T-cell (primary cell): ENCODE measurements around the gene TNRC6A. TPM values are rescaled to one million over a fixed set of nuclear protein-coding genes. Genes with fewer than 3 reads are reported as not detected.

Experiments
- ATAC-seq, 4 experiments: fragments of 200-7000 bp in 3 of 4; fragments of 150-1000 bp in 1 of 4; cut with Tn5 transposase; replicated peaks in 1 of 4; 1 replicate in 3 of 4; 2 replicates in 1 of 4; pipeline ENCODE4 v1.10.0; 2021; ENCODE audit warnings: moderate library complexity in 3 of 4, mild to moderate bottlenecking in 2 of 4, moderate number of reproducible peaks in 1 of 4
- CTCF ChIA-PET, 2 donors: fragments of 300-600 bp; sonication (Branson Sonifier 250); formaldehyde crosslinking; loops; one replicate each; lab custom pipeline; 2022; ENCODE audit warnings: antibody characterized with exemption in 2 of 2; lab: Charles Lee
- POLR2A ChIA-PET, 2 donors: fragments of 300-600 bp; sonication (Branson Sonifier 250); formaldehyde crosslinking; loops; one replicate each; lab custom pipeline; 2022; ENCODE audit warnings: antibody characterized with exemption in 2 of 2; lab: Charles Lee
- DNase-seq, 35 experiments: peaks; one replicate each; pipeline versions ENCODE4 v3.0.0 to v3.0.0-alpha.2; 2013 to 2023
- H3K27ac ChIP-seq: one replicate; pipeline ENCODE4 v1.5.1; 2013; ENCODE audit warnings: low read length
- H3K27me3 ChIP-seq, 2 experiments: replicated peaks in 1 of 2; 1 replicate in 1 of 2; 2 replicates in 1 of 2; pipeline versions ENCODE4 v1.6.1 to v1.7.0; 2013; ENCODE audit warnings: low read length in 1 of 2, mixed read lengths in 1 of 2; ENCODE audit not compliant: control insufficient read depth in 2 of 2, insufficient read depth in 2 of 2; ENCODE audit errors: extremely low read depth in 1 of 2
- H3K36me3 ChIP-seq, 2 donors: 1 replicate in 1 of 2; 2 replicates in 1 of 2; pipeline versions ENCODE4 v1.6.1 to v1.7.0; 2013; ENCODE audit warnings: low read length in 1 of 2; ENCODE audit not compliant: control insufficient read depth in 2 of 2, insufficient read depth in 1 of 2; ENCODE audit errors: extremely low read depth in 1 of 2
- H3K4me1 ChIP-seq, 2 experiments: 1 replicate in 1 of 2; 2 replicates in 1 of 2; pipeline versions ENCODE4 v1.6.1 to v1.7.0; 2013; ENCODE audit warnings: low read length in 2 of 2, mixed read lengths in 1 of 2; ENCODE audit not compliant: insufficient read depth in 2 of 2, control insufficient read depth in 1 of 2; ENCODE audit errors: extremely low read depth in 1 of 2
- H3K4me3 ChIP-seq, 2 donors: 1 replicate in 1 of 2; 2 replicates in 1 of 2; pipeline versions ENCODE4 v1.5.1 to v1.7.0; 2013; ENCODE audit warnings: mild to moderate bottlenecking in 2 of 2, low read length in 1 of 2, moderate library complexity in 1 of 2; ENCODE audit not compliant: control insufficient read depth in 1 of 2; ENCODE audit errors: extremely low read depth in 1 of 2
- H3K9me3 ChIP-seq: 2 replicates; pipeline ENCODE4 v1.7.0; 2013
- H3K27ac Mint-ChIP-seq, 2 donors: one replicate each; pipeline ENCODE4 v1.8.0; 2020 to 2021; ENCODE audit warnings: mild to moderate bottlenecking in 2 of 2, mixed read lengths in 2 of 2
- H3K27me3 Mint-ChIP-seq, 2 donors: one replicate each; pipeline ENCODE4 v1.8.0; 2021 to 2022; ENCODE audit warnings: mixed read lengths in 2 of 2
- H3K36me3 Mint-ChIP-seq: one replicate; pipeline ENCODE4 v1.8.0; 2021; ENCODE audit warnings: mixed read lengths
- H3K4me1 Mint-ChIP-seq, 3 donors: one replicate each; pipeline ENCODE4 v1.8.0; 2020 to 2022; ENCODE audit warnings: mixed read lengths in 3 of 3, mild to moderate bottlenecking in 1 of 3
- H3K4me3 Mint-ChIP-seq, 3 donors: one replicate each; pipeline ENCODE4 v1.8.0; 2020 to 2022; ENCODE audit warnings: mild to moderate bottlenecking in 3 of 3, mixed read lengths in 3 of 3, moderate library complexity in 3 of 3
- H3K9me3 Mint-ChIP-seq, 3 donors: one replicate each; pipeline ENCODE4 v1.8.0; 2020 to 2022; ENCODE audit warnings: mixed read lengths in 3 of 3
- WGBS: methylation state at CpG from one replicate; pipeline ENCODE4 v1.1.5; 2013; ENCODE audit warnings: missing lambda C conversion rate; ENCODE audit not compliant: insufficient coverage; 5-methylcytosine and 5-hydroxymethylcytosine counted together
- total RNA-seq, 35 experiments: library from RNA in 6 of 35; stranded (reverse) in 6 of 35; fragments of 120-200 nt in 1 of 35; gene quantifications; one replicate each; pipeline versions ENCODE4 v1.2.1 to v1.2.4 and lab custom pipeline; 2013 to 2026

TNRC6A gene
- total RNA-seq, 5 donors from 2014 or later (not counting 1 experiment from before 2014, with no cell fraction given), result 74.7 to 79.4 (median 77.9) TPM

DNA sequence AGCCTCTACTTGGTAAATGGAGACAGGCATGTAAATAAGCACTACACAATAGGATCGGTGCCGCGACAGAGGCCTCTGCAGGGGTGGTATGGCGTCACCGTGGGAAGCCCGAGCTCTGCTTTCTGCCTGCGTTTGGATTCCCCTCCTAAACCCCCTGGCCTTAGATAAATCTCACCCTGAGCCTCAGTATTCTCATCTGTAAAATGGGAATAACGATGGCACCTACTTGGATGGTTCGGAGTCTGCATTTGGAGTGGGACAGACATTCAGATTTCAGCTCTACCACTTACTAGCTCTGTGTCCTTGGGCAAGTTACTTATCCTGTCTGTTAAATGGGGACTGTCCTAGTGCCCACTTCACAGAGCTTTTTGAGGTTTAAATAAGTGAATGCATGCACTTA is 42.8 kb upstream of the TNRC6A start:
- POLR2A ChIA-PET, result no interaction called here
- no peak for DNase-seq
- Mint-ChIP-seq H3K27me3 (peaks cover 6 to 16% of the 10 kb centered on the region in 2 donors), H3K36me3 (no peaks in the 10 kb centered on the region), H3K4me3 (no peak overlapping the region), H3K9me3 (no peaks in the 10 kb centered on the region), H3K4me1 (peaks cover 2 to 5% (median 3%) of the 10 kb centered on the region in 3 donors), H3K27ac (no peak overlapping the region)
- H3K27me3 ChIP-seq, result peaks cover 0 to 10% of the 10 kb centered on the region in 2 experiments
- ATAC-seq, result no peak
- no peaks in the 10 kb centered on the region for H3K36me3 ChIP-seq
- H3K4me1 ChIP-seq, result no peaks in the 10 kb centered on the region
- H3K9me3 ChIP-seq, result no peaks in the 10 kb centered on the region
- no peak overlapping the region for H3K27ac ChIP-seq
- 78% methylated on average over 7 of the region's 9 CpGs for WGBS
- no peak overlapping the region for H3K4me3 ChIP-seq
- CTCF ChIA-PET, result no interaction called here

DNA sequence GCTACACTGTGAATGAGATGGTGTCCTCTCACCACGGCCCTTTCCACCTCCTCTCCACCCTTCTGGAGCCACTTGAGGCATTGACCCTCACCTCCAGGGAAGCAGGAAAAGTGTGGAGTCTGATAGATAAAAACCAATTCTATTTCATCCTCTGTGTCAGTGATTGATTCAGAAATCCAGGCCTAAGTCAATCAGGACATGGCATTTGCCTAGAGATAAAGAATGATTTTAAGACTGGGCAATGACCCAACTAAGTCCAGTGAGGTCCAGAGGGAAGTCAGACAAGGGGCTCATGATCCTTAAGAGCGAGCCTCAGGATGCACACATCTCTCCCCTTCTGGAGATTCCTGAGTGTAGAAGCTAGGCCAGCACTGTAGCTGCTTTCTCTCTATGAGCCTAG is 41.1 kb upstream of the TNRC6A start:
- ChIA-PET CTCF (interaction anchor here in 1 of 2 donors (0.7 kb wide), 1 partner anchor 171 kb away, joined by 3 read pairs; no protein-coding TSS in a partner anchor), POLR2A (no interaction called here)
- Histone ChIP-seq H3K27me3 (peaks cover 0 to 7% of the 10 kb centered on the region in 2 experiments), H3K4me1 (no peaks in the 10 kb centered on the region), H3K27ac (no peak overlapping the region), H3K36me3 (no peaks in the 10 kb centered on the region), H3K4me3 (no peak overlapping the region), H3K9me3 (no peaks in the 10 kb centered on the region)
- ATAC-seq (no peak), DNase-seq (no peak)
- 88% methylated on average over 1 of the region's 2 CpGs for WGBS
- Mint-ChIP-seq H3K36me3 (no peaks in the 10 kb centered on the region), H3K4me3 (no peak overlapping the region), H3K9me3 (no peaks in the 10 kb centered on the region), H3K27ac (no peak overlapping the region), H3K27me3 (peaks cover 6 to 13% of the 10 kb centered on the region in 2 donors), H3K4me1 (peaks cover 2 to 5% (median 3%) of the 10 kb centered on the region in 3 donors)

GRCh38 chr16:24689128-24689527 is 40.3 kb upstream of the TNRC6A start:
- 64% methylated on average over 3 of the region's 7 CpGs for WGBS
- CTCF ChIA-PET, result no interaction called here
- no peak for ATAC-seq
- Histone ChIP-seq H3K27me3 (peaks cover 0 to 10% of the 10 kb centered on the region in 2 experiments), H3K36me3 (no peaks in the 10 kb centered on the region), H3K27ac (no peak overlapping the region), H3K4me1 (no peaks in the 10 kb centered on the region), H3K9me3 (no peaks in the 10 kb centered on the region), H3K4me3 (no peak overlapping the region)
- Mint-ChIP-seq H3K4me3 (no peak overlapping the region), H3K9me3 (no peaks in the 10 kb centered on the region), H3K36me3 (no peaks in the 10 kb centered on the region), H3K27ac (no peak overlapping the region), H3K4me1 (peaks cover 2 to 5% (median 3%) of the 10 kb centered on the region in 3 donors), H3K27me3 (peaks cover 6 to 13% of the 10 kb centered on the region in 2 donors)
- DNase-seq, result peak in 1 of 35 experiments; percentile 6
- POLR2A ChIA-PET, result no interaction called here

- POLR2A ChIA-PET, result no interaction called here
- H3K4me1 Mint-ChIP-seq, result no peaks in the 10 kb centered on the region
- H3K27ac Mint-ChIP-seq, result no peak overlapping the region
- H3K27me3 Mint-ChIP-seq, result peaks cover 5 to 9% of the 10 kb centered on the region in 2 donors
- DNase-seq (no peak), ATAC-seq (no peak)
- no CpG with 5 or more reads among the region's 7 CpGs for WGBS
- no peaks in the 10 kb centered on the region for H3K36me3 Mint-ChIP-seq
- peaks cover 0 to 10% of the 10 kb centered on the region in 2 experiments for H3K27me3 ChIP-seq
- H3K4me3 Mint-ChIP-seq, result no peak overlapping the region
- no peaks in the 10 kb centered on the region for H3K9me3 ChIP-seq
- H3K4me1 ChIP-seq, result no peaks in the 10 kb centered on the region
- H3K36me3 ChIP-seq, result no peaks in the 10 kb centered on the region
- CTCF ChIA-PET, result no interaction called here
- no peak overlapping the region for H3K27ac ChIP-seq
- no peaks in the 10 kb centered on the region for H3K9me3 Mint-ChIP-seq
- no peak overlapping the region for H3K4me3 ChIP-seq
Measured at GRCh38 chr16:24692854-24693253, 36.6 kb upstream of the TNRC6A start.

DNA sequence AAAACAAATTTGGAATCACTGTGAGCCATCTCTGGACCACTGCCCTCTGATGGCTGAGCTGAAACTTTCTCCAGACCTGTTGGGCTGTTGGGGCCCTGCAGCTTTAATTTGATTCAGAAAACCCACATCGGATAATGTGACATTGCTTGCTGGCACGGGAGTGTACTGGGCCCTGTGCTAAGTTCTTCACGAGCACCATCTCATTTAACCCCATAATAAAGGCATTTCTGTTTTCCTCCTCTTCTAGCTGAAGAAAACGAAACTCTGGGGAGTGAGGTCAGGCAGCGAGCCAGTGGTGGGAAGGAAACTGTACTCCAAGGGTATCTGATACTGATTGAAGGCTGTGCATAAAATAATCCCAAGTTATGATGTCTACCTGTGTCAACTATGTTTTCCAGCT is 34.5 kb upstream of the TNRC6A start:
- Histone ChIP-seq H3K36me3 (no peaks in the 10 kb centered on the region), H3K4me3 (no peak overlapping the region), H3K27ac (no peak overlapping the region), H3K27me3 (peaks cover 0 to 10% of the 10 kb centered on the region in 2 experiments), H3K4me1 (no peaks in the 10 kb centered on the region), H3K9me3 (no peaks in the 10 kb centered on the region)
- Mint-ChIP-seq H3K27me3 (peaks cover 0 to 6% of the 10 kb centered on the region in 2 donors), H3K4me3 (no peak overlapping the region), H3K9me3 (no peaks in the 10 kb centered on the region), H3K4me1 (no peaks in the 10 kb centered on the region), H3K36me3 (no peaks in the 10 kb centered on the region), H3K27ac (no peak overlapping the region)
- DNase-seq (no peak), ATAC-seq (no peak)
- POLR2A ChIA-PET, result interaction anchor here in 1 of 2 donors (0.6 to 0.7 kb wide), 2 partner anchors 233 to 1600 kb away, joined by 3 to 7 read pairs; no protein-coding TSS in a partner anchor
- 80% methylated on average over 1 of the region's 5 CpGs for WGBS
- CTCF ChIA-PET, result interaction anchor here in 1 of 2 donors (0.9 kb wide), 1 partner anchor 189 kb away, joined by 3 read pairs; no protein-coding TSS in a partner anchor

- peaks cover 0 to 6% of the 10 kb centered on the region in 2 experiments for H3K27me3 ChIP-seq
- H3K27ac ChIP-seq, result no peak overlapping the region
- Mint-ChIP-seq H3K9me3 (no peaks in the 10 kb centered on the region), H3K27ac (no peak overlapping the region), H3K27me3 (peaks cover 0 to 6% of the 10 kb centered on the region in 2 donors), H3K4me1 (no peaks in the 10 kb centered on the region), H3K4me3 (no peak overlapping the region), H3K36me3 (no peaks in the 10 kb centered on the region)
- no peak overlapping the region for H3K4me3 ChIP-seq
- H3K36me3 ChIP-seq, result no peaks in the 10 kb centered on the region
- no CpG with 5 or more reads among the region's 5 CpGs for WGBS
- CTCF ChIA-PET, result no interaction called here
- POLR2A ChIA-PET, result no interaction called here
- H3K9me3 ChIP-seq, result no peaks in the 10 kb centered on the region
- ATAC-seq, result no peak
- DNase-seq, result no peak
- no peaks in the 10 kb centered on the region for H3K4me1 ChIP-seq
Measured at GRCh38 chr16:24696699-24697098, 32.8 kb upstream of the TNRC6A start.
